ENCODE data around the gene NEURL1B.
"Not testable (repeated sequence)": the region's sequence is repeated elsewhere in the genome, so short reads cannot be mapped to it uniquely, and the experiment has no call there.

NEURL1B gene

GRCh38 chr5:172648013-172648381, 6.9 kb downstream of the NEURL1B start:
- DNase-seq (ENCODE audit: low read depth in 1 of 2, low spot score in 1 of 2): no peak

- no peak for DNase-seq (ENCODE audit: low read depth in 1 of 2, low spot score in 1 of 2)
These were observed 7.7 kb downstream of the NEURL1B start for GRCh38 chr5:172648755-172649154.

GRCh38 chr5:172656496-172656895, 15.4 kb downstream of the NEURL1B start:
- not testable (repeated sequence) for DNase-seq (ENCODE audit: low read depth in 1 of 2, low spot score in 1 of 2)

- not testable (repeated sequence) for DNase-seq (ENCODE audit: low read depth in 1 of 2, low spot score in 1 of 2)
These were observed 16.6 kb downstream of the NEURL1B start for GRCh38 chr5:172657524-172658233.

GRCh38 chr5:172658391-172658790, 17.3 kb downstream of the NEURL1B start:
- no peak for DNase-seq (ENCODE audit: low read depth in 1 of 2, low spot score in 1 of 2)

- no peak for DNase-seq (ENCODE audit: low read depth in 1 of 2, low spot score in 1 of 2)
These were observed 18.0 kb downstream of the NEURL1B start for GRCh38 chr5:172658961-172659501.

GRCh38 chr5:172659570-172659908, 18.5 kb downstream of the NEURL1B start:
- no peak for DNase-seq (ENCODE audit: low read depth in 1 of 2, low spot score in 1 of 2)

- DNase-seq (ENCODE audit: low read depth in 1 of 2, low spot score in 1 of 2): no peak
These were observed 19.0 kb downstream of the NEURL1B start for GRCh38 chr5:172659909-172660628.

GRCh38 chr5:172660974-172661373, 19.9 kb downstream of the NEURL1B start:
- DNase-seq (ENCODE audit: low read depth in 1 of 2, low spot score in 1 of 2): no peak

GRCh38 chr5:172661526-172661925, 20.5 kb downstream of the NEURL1B start:
- DNase-seq (ENCODE audit: low read depth in 1 of 2, low spot score in 1 of 2): no peak

- no peak for DNase-seq (ENCODE audit: low read depth in 1 of 2, low spot score in 1 of 2)
These were observed 21.5 kb downstream of the NEURL1B start for GRCh38 chr5:172662596-172662995.

GRCh38 chr5:172664018-172664417, 23.0 kb downstream of the NEURL1B start:
- DNase-seq (ENCODE audit: low read depth in 1 of 2, low spot score in 1 of 2): no peak

- no peak for DNase-seq (ENCODE audit: low read depth in 1 of 2, low spot score in 1 of 2)
These were observed 23.8 kb downstream of the NEURL1B start for GRCh38 chr5:172664681-172665541.

GRCh38 chr5:172666251-172666650, 25.2 kb downstream of the NEURL1B start:
- DNase-seq (ENCODE audit: low read depth in 1 of 2, low spot score in 1 of 2): no peak

- DNase-seq (ENCODE audit: low read depth in 1 of 2, low spot score in 1 of 2): no peak
These were observed 26.9 kb downstream of the NEURL1B start for GRCh38 chr5:172667786-172668593.

- no peak for DNase-seq (ENCODE audit: low read depth in 1 of 2, low spot score in 1 of 2)
These were observed 27.6 kb downstream of the NEURL1B start for GRCh38 chr5:172668594-172669071.

GRCh38 chr5:172669386-172670004, 28.4 kb downstream of the NEURL1B start:
- DNase-seq (ENCODE audit: low read depth in 1 of 2, low spot score in 1 of 2): no peak

GRCh38 chr5:172670005-172670402, 28.9 kb downstream of the NEURL1B start:
- no peak for DNase-seq (ENCODE audit: low read depth in 1 of 2, low spot score in 1 of 2)

GRCh38 chr5:172670444-172670843, 29.4 kb downstream of the NEURL1B start:
- no peak for DNase-seq (ENCODE audit: low read depth in 1 of 2, low spot score in 1 of 2)

- DNase-seq (ENCODE audit: low read depth in 1 of 2, low spot score in 1 of 2): no peak
These were observed 30.0 kb downstream of the NEURL1B start for GRCh38 chr5:172671091-172671490.

All from activated CD4-positive, alpha-beta T cell treated with anti-CD3 and anti-CD28 coated beads, Interleukin-2, amount 50 U/mL, for 24 hours (primary cell).